LNCaP clone FGC (cell line): ENCODE data around the gene LORICRIN.

Experiments
- DNase-seq: peaks from one replicate; pipeline ENCODE4 v3.0.0-alpha.2; 2011; ENCODE audit warnings: low read depth
- H3K4me3 ChIP-seq: 2 replicates; pipeline ENCODE4 v1.5.1; 2011; ENCODE audit warnings: mild to moderate bottlenecking, low read depth, low read length, control low read depth
- TF ChIP-seq, protein P1 (sequence below): IDR thresholded peaks from 2 replicates; pipeline ENCODE4 v1.5.1; 2012; ENCODE audit warnings: mild to moderate bottlenecking; ENCODE audit not compliant: control insufficient read depth, insufficient read depth; ENCODE audit errors: extremely low read depth

LORICRIN gene

DNA sequence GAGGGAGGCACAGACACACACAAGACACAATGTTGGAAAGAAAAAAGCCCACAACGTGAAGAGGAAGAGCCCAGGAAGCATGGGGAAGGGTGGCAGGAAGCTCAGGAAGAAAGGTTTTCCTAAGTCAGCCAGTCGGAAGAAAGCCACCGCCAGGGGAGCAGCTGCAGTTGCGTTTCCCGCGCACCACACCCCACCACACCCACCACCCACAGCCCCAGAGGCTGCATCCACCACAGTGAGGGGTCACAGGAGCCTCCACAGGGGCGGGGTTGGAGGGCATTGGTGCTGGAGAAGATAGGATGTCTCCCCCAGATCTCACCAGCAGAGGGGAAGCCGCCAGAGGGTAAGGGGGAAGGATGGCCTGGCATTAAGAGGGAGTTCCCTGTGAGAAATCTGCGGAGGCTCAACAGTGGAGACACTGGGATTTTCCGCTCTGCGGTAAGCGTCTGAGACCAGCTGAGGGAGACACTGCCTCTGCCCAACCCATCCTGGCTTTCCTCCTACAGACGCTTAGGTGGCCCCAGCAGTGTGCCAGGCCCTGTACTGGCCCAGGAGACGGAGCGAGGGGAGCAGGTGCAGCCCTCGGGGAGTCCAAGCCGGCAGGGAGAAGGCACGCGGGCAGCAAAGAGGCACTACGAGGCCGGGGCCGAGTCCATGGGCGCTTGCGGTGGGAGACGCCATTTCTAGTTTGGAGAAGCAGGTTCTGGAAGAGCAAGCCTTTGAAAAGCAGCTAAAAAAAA lies 33.4 kb downstream of the LORICRIN start:
- TF ChIP-seq, protein P1, sequence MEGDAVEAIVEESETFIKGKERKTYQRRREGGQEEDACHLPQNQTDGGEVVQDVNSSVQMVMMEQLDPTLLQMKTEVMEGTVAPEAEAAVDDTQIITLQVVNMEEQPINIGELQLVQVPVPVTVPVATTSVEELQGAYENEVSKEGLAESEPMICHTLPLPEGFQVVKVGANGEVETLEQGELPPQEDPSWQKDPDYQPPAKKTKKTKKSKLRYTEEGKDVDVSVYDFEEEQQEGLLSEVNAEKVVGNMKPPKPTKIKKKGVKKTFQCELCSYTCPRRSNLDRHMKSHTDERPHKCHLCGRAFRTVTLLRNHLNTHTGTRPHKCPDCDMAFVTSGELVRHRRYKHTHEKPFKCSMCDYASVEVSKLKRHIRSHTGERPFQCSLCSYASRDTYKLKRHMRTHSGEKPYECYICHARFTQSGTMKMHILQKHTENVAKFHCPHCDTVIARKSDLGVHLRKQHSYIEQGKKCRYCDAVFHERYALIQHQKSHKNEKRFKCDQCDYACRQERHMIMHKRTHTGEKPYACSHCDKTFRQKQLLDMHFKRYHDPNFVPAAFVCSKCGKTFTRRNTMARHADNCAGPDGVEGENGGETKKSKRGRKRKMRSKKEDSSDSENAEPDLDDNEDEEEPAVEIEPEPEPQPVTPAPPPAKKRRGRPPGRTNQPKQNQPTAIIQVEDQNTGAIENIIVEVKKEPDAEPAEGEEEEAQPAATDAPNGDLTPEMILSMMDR, result no peak
- no peak overlapping the region for H3K4me3 ChIP-seq
- DNase-seq, result no peak

DNA sequence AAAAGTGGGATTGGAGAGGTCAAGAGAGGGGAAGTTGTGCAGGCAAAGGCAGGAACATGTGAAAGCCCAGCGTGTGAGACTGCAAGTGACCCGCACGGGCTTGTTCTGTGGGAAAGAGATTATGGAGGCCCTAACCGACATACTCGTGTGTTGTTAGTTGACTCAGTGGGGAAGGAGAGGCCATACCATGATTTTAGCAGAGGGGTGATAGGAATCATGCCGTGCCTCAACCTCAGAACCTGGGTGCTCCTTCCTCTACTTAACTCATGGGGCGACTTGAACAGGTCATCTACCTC lies 33.9 kb downstream of the LORICRIN start:
- H3K4me3 ChIP-seq, result no peak overlapping the region
- DNase-seq, result no peak
- TF ChIP-seq, protein P1, result no peak

DNA sequence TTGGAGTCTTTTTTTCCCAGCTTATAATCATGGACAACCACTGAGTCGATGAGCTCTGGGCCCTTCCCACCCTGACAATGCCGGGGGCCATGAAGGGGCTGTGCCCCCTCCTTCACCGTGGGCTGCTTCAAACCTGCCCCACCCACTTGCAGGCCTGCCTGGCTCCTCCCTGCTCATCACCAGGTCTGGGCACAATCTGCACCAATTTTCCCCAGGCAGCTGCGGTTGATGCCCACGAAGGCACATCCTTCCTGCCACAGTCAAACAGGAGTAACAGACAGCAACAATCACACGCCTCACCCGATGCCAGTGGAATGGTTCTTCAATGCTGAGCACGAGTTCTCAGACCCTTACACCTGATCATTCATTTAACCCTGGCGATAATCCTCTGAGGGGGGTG lies 34.4 kb downstream of the LORICRIN start:
- no peak overlapping the region for H3K4me3 ChIP-seq
- no peak for DNase-seq
- TF ChIP-seq, protein P1, result no peak

DNA sequence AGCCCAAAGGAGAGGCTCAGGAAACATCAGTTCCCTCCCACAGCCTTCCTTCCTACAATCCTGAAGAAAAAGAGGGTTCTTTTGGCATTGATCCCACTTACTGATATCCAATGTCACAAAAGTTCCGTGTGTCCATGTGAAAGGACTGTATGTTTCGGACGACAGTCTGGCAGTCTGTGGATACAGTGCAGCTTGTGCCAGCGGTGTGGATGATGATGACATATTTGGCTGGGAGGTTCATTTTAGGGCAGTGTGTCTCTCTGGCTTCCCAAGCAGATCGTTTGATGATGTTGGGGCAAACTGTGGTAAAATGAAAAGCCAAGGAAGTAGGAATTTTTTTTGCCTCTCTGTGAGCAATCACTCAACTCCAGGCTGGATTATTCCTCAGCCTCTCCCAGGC lies 42.8 kb downstream of the LORICRIN start:
- no peak overlapping the region for H3K4me3 ChIP-seq
- no peak for DNase-seq
- TF ChIP-seq, protein P1, result no peak

DNA sequence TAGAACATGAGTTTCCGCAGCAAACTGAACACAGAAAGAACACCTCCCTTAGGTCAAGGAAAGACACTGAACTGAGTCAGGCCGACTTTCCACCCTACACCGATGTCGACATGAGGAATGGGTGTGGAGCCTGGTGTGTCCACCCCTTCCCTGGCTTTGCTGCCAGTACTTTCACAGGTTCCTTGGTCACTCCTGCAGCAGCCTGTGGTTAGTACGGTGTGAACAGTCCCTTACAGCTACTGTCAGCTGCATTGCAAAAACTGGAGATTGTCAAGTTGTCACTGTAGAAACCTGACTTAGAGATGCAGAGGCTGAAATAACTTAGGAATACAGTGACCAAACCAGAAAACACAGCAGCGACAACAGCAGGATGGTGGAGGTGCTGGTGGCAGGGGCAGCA lies 46.2 kb downstream of the LORICRIN start:
- H3K4me3 ChIP-seq, result no peak overlapping the region
- no peak for DNase-seq
- TF ChIP-seq, protein P1, result no peak

DNA sequence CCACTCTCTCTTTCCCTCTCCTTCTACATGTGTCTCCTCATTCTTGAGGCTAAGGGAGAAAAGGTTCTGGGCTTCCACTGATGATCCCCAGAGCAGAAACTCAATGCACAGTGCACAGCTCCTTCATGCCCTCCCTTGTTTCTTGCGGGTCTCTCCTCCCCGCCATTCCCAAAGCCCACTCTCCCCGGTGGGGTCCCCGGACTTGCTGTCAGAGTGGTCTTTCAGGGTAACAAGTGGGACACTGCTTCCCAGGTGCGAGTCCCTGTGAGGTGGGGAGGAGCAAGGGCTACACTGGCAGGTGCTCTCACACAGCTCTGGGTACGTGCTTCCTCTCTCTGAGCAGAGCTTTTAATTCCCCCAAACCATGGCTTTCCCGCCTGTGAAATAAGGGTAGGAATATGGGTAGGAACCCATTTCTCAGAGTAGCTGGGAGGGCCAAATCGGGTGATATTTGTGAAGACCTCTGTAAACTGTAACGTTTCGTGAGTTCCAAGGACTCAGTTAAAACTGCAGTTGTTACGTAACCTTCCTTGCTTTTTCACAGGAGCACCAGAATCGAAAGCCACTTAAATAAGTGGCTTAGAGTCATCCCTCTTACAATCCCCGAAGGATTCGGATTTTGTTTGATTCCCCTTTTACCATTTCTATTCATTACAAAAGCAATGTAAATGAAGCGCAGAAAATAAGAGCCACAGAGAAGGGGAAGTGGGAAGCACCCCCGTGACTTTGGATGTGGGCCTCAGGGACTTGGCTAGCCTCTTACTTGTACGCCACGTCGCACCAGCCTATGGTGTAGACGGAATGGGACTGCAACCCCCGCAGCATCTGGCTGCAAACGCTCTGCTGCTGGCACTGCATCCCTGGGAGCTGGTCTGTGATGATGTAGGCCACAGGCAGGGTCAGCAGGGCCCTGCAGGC lies 47.1 kb downstream of the LORICRIN start:
- no peak overlapping the region for H3K4me3 ChIP-seq
- TF ChIP-seq, protein P1, result no peak
- no peak for DNase-seq
